ENCODE data around the gene GRK5.

GRCh38 chr10:119419931-119420330 is 212.6 kb downstream of the GRK5 start:
- TF ChIP-seq EZH2 (IDR thresholded peaks at IDR 0.05) (no peak), POLR2AphosphoS5 (IDR thresholded peaks at IDR 0.05; ENCODE audit: borderline replicate concordance, low read depth, low read length) (no peak)
